Measurements from ENCODE around the gene CCDC74B. TPM values are rescaled to one million over a fixed set of nuclear protein-coding genes. Genes with fewer than 3 reads are reported as not detected.
"Not testable (repeated sequence)": the region's sequence is repeated elsewhere in the genome, so short reads cannot be mapped to it uniquely, and the experiment has no call there.

CCDC74B gene
- total and polyA plus RNA-seq, 7 donors, result 0.60 to 9.7 (median 3.6) TPM; not detected in 1

GRCh38 chr2:130181880-130182682 is 37.2 kb upstream of the CCDC74B start, which contains the start of gene MZT2B:
MZT2B (plus strand) TSS chr2:130182262; CDS start chr2:130182283, 21 bp downstream.
- 0 to 1% methylated on average over 83 of the region's 86 CpGs for WGBS, 2 donors
- H3K9me3 ChIP-seq, H3K36me3 ChIP-seq, H3K27me3 ChIP-seq: not testable (repeated sequence)
- peak within 1 kb of the TSS; percentile 71 to 91 (median 80) for H3K4me3 ChIP-seq
- peak in 3 of 4 donors; percentile 32 to 43 (median 37) for TF ChIP-seq POLR2AphosphoS5 (IDR thresholded peaks at IDR 0.05)
- peak; percentile 38 to 84 (median 58) for TF ChIP-seq CTCF (IDR thresholded peaks at IDR 0.05)
- H3K4me1 ChIP-seq, result peaks cover 0 to 30% (median 25%) of the 10 kb centered on the region in 4 donors
- peak within 1 kb of the TSS; percentile 91 to 97 (median 94) for H3K27ac ChIP-seq
- DNase-seq, result peak; percentile 93
- intact Hi-C loops (cut with DNase I), result loop anchor here (2.0 to 10.0 kb wide), 4 partner anchors 151 to 1303 kb away; no protein-coding TSS in a partner anchor

- H3K4me1 ChIP-seq, result peaks cover 0 to 30% (median 25%) of the 10 kb centered on the region in 4 donors
- H3K27me3 ChIP-seq, result no peaks in the 10 kb centered on the region
- peak within 1 kb of the TSS; percentile 71 to 91 (median 80) for H3K4me3 ChIP-seq
- no peaks in the 10 kb centered on the region for H3K9me3 ChIP-seq
- TF ChIP-seq POLR2AphosphoS5 (IDR thresholded peaks at IDR 0.05) (peak; percentile 66 to 86 (median 72)), POLR2A (IDR thresholded peaks at IDR 0.05) (peak in 1 of 2 donors; percentile 7), CTCF (IDR thresholded peaks at IDR 0.05) (no peak), EP300 (IDR thresholded peaks at IDR 0.05) (no peak)
- peaks cover 0 to 2% (median 0%) of the 10 kb centered on the region in 4 donors for H3K36me3 ChIP-seq
- intact Hi-C loops (cut with DNase I), result loop anchor here (5.0 to 10.0 kb wide), 3 partner anchors 191 to 1303 kb away; no protein-coding TSS in a partner anchor
- H3K27ac ChIP-seq, result peak within 1 kb of the TSS; percentile 91 to 97 (median 94)
- 0% methylated on average over 55 of the region's 55 CpGs for WGBS, 2 donors
- DNase-seq, result peak; percentile 98
These were observed 36.5 kb upstream of the CCDC74B start, which contains the start of gene SMPD4 for GRCh38 chr2:130181325-130181879. SMPD4 (minus strand) TSS chr2:130181602; CDS start chr2:130176592, 5,010 bp downstream.

- Histone ChIP-seq H3K4me3 (peak overlapping the region; percentile 71 to 91 (median 80)), H3K4me1 (peaks cover 0 to 30% (median 25%) of the 10 kb centered on the region in 4 donors), H3K27ac (peak overlapping the region; percentile 91 to 97 (median 94))
- 22 to 25% methylated on average over 38 of the region's 38 CpGs for WGBS, 2 donors
- DNase-seq, H3K36me3 ChIP-seq, H3K9me3 ChIP-seq, H3K27me3 ChIP-seq: not testable (repeated sequence)
- intact Hi-C loops (cut with DNase I), result loop anchor here (5.0 to 10.0 kb wide), 3 partner anchors 192 to 1304 kb away; no protein-coding TSS in a partner anchor
These were observed 35.8 kb upstream of the CCDC74B start for GRCh38 chr2:130180404-130181324.

- 84 to 85% methylated on average over 5 of the region's 5 CpGs for WGBS, 2 donors
These were observed 30.0 kb upstream of the CCDC74B start for GRCh38 chr2:130174866-130175265.

GRCh38 chr2:130169896-130170295 is 25.0 kb upstream of the CCDC74B start:
- Histone ChIP-seq H3K36me3 (peaks cover 0 to 99% (median 42%) of the 10 kb centered on the region in 4 donors), H3K4me3 (no peak overlapping the region), H3K27me3 (no peaks in the 10 kb centered on the region), H3K27ac (no peak overlapping the region), H3K4me1 (no peaks in the 10 kb centered on the region), H3K9me3 (no peaks in the 10 kb centered on the region)
- no peak for DNase-seq
- TF ChIP-seq POLR2AphosphoS5 (IDR thresholded peaks at IDR 0.05) (no peak), CTCF (IDR thresholded peaks at IDR 0.05) (no peak)
- intact Hi-C loops (cut with DNase I), result no loop called here
- WGBS, 2 donors, result 92% methylated on average over 7 of the region's 7 CpGs

More at GRCh38 chr2:130174866-130175265, 30.0 kb upstream of the CCDC74B start:
- H3K27me3 ChIP-seq; DNase-seq; H3K4me1 ChIP-seq; H3K4me3 ChIP-seq; H3K27ac ChIP-seq; H3K9me3 ChIP-seq; intact Hi-C loops (cut with DNase I): not testable (repeated sequence)
- peaks cover 0 to 65% (median 21%) of the 10 kb centered on the region in 4 donors for H3K36me3 ChIP-seq

- peaks cover 0 to 99% (median 41%) of the 10 kb centered on the region in 4 donors for H3K36me3 ChIP-seq
- H3K9me3 ChIP-seq; DNase-seq; H3K27me3 ChIP-seq; H3K4me3 ChIP-seq; H3K4me1 ChIP-seq; H3K27ac ChIP-seq; intact Hi-C loops (cut with DNase I): not testable (repeated sequence)
- WGBS, 2 donors, result 76 to 88% methylated on average over 3 of the region's 3 CpGs
These were observed 24.3 kb upstream of the CCDC74B start for GRCh38 chr2:130169163-130169562.

- H3K4me3 ChIP-seq; H3K9me3 ChIP-seq; H3K4me1 ChIP-seq; H3K27me3 ChIP-seq; intact Hi-C loops (cut with DNase I); H3K27ac ChIP-seq; DNase-seq: not testable (repeated sequence)
- peaks cover 0 to 93% (median 39%) of the 10 kb centered on the region in 4 donors for H3K36me3 ChIP-seq
- WGBS, 2 donors, result 79 to 83% methylated on average over 3 of the region's 3 CpGs
These were observed 21.7 kb upstream of the CCDC74B start for GRCh38 chr2:130166611-130167010.
